GM18951 (cell line): ENCODE data around the gene SPIB.

Experiments used
- POLR2A ChIP-seq: IDR thresholded peaks from 4 replicates; pipeline ENCODE4 v1.6.1; 2011; ENCODE audit warnings: mild to moderate bottlenecking; ENCODE audit not compliant: insufficient read length, insufficient read depth; ENCODE audit errors: extremely low read depth
- in situ Hi-C: fragments of 300-500 bp; cut with MboI; formaldehyde crosslinking; loops from one replicate; pipeline ENCODE4 v1.12.0; 2022; ENCODE audit warnings: low sequenced_read_pairs, mixed read lengths, inconsistent platforms; ENCODE audit not compliant: unreplicated experiment

The SPIB gene

GRCh38 chr19:50418176-50419021, at the start of gene SPIB:
TSS of gene SPIB (plus strand) at chr19:50418938. CDS start at chr19:50418963, 25 bp downstream.
- peak; percentile 96 for TF ChIP-seq POLR2A
- in situ Hi-C loops, result no loop called here

DNA sequence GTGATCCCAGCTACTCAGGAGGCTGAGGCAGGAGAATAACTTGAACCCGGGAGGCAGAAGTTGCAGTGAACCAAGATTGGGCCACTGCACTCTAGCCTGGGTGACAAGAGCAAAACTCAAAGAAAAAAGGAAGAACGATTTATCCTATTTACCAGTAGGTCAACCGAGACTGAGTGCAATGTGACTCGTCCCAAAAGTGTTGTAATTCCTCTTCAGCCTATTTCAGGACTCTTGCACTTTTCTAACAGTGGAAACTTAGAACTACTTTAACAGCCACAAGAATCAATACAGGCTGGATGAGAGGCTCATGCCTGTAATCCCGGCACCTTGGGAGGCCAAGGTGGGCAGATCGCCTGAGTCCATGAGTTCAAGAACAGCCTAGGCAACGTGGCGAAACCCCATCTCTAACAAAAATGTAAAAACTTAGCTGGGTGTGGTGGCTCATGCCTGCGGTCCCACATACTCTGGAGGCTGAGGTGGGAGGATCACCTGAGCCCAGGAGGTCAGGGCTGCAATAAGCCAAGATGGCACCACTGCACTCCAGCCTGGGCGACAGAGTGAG, 46.7 kb upstream of the SPIB start:
- in situ Hi-C loops, result loop anchor here (10.0 to 25.0 kb wide), 2 partner anchors 93 to 415 kb away; partner anchors contain the start of gene ACP4
- TF ChIP-seq POLR2A, result no peak

DNA sequence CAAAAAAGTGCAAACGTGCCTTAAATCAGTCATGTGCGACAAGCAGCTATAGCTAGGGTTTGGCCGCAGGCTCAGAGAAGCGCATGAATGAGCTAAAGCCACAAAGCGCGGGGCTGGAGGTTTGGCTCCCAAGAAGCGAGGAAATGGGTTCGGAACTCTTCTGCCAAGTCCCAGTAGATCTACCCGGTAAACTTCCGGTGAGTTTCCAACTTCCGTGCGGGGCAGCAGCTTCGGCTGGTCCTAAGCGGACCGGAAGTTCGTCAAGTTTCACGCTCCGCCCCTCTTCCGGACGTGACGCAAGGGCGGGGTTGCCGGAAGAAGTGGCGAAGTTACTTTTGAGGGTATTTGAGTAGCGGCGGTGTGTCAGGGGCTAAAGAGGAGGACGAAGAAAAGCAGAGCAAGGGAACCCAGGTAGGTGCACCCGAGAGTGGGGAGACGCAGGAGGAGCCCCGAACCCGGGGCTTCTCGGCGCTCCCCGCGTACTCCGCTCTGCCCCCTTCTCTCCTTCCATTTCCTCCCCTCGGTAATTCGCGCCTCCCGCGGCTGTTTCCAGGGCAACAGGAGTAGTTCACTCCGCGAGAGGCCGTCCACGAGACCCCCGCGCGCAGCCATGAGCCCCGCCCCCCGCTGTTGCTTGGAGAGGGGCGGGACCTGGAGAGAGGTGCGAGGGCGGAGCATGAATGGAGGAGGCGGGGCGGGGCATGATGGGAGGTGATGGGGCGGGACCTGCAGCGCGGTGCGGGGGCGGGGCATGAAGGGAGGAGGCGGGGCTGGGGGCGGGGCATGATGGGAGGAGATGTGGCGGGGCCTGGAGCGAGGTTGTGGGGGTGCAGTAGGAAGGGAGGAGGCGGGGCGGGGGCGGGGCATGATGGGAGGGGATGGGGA, 42.3 kb upstream of the SPIB start, which contains the start of gene NR1H2:
TSS of gene NR1H2 (plus strand) at position 292 of the 885 bp plus-strand sequence. CDS start 1,149 bp downstream, outside the sequence.
- in situ Hi-C loops, result loop anchor here (10.0 kb wide), 1 partner anchor 88 kb away; no protein-coding TSS in a partner anchor
- TF ChIP-seq POLR2A, result peak; percentile 63

DNA sequence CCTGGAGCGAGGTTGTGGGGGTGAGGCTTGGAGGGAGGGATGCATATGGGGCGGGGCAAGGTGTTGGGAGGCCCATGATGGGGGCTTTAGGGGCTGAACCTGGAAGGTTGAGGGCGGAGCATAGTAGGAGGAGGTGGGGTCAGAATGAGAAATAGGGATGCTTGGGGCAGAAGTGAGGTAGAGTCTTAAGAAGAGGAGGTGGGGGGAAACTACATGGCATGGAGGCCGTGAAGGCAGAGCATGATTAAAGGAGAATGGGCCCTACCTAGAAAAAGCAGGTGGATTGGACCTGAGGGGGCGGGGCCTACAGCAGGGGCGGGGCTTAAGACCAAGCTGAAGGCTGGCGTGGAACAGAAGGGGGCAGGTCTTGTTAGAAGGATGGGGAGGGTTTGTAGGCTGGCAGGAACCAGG, 41.7 kb upstream of the SPIB start:
- in situ Hi-C loops, result loop anchor here (10.0 kb wide), 1 partner anchor 88 kb away; no protein-coding TSS in a partner anchor

GRCh38 chr19:50377517-50377916, 41.2 kb upstream of the SPIB start:
- in situ Hi-C loops, result loop anchor here (10.0 kb wide), 1 partner anchor 87 kb away; no protein-coding TSS in a partner anchor
- no peak for TF ChIP-seq POLR2A

More for the DNA sequence above, 41.7 kb upstream of the SPIB start:
- TF ChIP-seq POLR2A, result no peak

- TF ChIP-seq POLR2A, result no peak
- in situ Hi-C loops, result loop anchor here (10.0 kb wide), 1 partner anchor 86 kb away; no protein-coding TSS in a partner anchor
These were observed 40.4 kb upstream of the SPIB start for GRCh38 chr19:50378169-50378862.

DNA sequence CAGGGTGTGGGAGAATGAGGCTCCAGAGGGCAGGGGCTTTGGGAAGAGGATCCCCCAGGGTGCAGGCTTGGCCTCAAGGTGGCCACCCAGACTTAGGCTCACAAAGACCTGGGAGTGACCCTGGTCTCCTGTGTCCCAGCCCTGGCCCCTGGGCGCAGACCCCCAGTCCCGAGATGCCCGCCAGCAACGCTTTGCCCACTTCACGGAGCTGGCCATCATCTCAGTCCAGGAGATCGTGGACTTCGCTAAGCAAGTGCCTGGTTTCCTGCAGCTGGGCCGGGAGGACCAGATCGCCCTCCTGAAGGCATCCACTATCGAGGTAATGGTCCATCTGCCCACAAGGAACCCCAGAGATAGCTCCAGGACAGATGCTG, 39.9 kb upstream of the SPIB start:
- in situ Hi-C loops, result loop anchor here (10.0 kb wide), 1 partner anchor 86 kb away; no protein-coding TSS in a partner anchor
- no peak for TF ChIP-seq POLR2A

DNA sequence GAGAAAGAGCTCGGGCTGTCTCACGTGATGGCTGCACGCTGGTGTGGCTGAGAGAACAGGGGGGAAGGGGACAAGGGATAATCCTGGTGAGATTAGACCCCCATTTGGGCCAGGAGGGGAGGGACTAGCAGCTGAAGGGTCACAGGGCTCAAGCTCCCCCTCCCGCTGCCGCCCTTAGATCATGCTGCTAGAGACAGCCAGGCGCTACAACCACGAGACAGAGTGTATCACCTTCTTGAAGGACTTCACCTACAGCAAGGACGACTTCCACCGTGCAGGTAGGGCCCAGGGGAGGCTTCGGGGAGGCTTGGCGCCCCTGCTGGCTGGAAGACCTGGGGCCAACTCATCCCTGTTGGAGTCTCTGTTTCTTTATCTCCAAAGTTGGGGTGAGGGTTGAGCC, 39.1 kb upstream of the SPIB start:
- in situ Hi-C loops, result loop anchor here (10.0 kb wide), 1 partner anchor 85 kb away; no protein-coding TSS in a partner anchor
- TF ChIP-seq POLR2A, result no peak

GRCh38 chr19:50380137-50380536, 38.6 kb upstream of the SPIB start:
- in situ Hi-C loops, result no loop called here
- TF ChIP-seq POLR2A, result no peak

DNA sequence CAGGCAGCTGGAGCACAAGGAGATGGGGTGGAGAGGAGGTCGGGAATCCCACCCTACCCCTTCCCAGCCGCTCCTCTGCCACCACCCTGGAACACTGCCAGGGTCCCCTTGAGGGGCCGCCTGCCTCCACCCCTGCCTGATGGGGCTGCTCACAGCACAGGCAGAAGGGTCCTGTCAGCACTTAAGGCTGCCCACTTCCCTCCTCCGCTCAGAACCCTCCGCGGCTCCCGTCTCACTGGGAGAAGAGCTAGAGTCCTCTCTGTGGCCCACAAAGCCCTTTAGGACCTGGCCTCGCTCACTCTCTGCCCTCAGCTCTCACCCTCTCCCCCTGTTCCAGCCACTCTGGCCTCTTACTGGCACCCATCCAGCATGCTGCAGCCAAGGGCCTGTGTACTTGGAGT, 38.0 kb upstream of the SPIB start:
- in situ Hi-C loops, result no loop called here

DNA sequence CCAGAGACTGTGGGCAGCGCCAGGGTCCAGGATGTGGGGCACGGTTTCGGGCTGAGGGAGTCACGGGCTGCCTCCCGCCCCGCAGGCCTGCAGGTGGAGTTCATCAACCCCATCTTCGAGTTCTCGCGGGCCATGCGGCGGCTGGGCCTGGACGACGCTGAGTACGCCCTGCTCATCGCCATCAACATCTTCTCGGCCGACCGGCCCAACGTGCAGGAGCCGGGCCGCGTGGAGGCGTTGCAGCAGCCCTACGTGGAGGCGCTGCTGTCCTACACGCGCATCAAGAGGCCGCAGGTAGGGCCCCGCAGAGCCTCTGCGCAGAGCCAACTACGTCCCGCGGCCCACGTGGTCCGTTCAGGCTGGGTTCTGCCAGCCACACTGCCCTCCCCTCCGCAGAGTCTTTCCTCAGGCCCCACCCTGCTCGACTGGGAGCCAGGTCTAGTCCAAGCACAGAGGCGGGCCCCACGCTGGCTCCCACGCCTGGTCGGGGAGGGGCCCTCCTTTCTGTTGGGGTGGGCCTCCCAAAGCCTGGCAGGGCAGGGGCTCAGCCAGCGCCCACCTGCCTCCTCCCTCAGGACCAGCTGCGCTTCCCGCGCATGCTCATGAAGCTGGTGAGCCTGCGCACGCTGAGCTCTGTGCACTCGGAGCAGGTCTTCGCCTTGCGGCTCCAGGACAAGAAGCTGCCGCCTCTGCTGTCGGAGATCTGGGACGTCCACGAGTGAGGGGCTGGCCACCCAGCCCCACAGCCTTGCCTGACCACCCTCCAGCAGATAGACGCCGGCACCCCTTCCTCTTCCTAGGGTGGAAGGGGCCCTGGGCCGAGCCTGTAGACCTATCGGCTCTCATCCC, 36.6 kb upstream of the SPIB start:
- in situ Hi-C loops, result no loop called here
- TF ChIP-seq POLR2A, result no peak

More for the DNA sequence above, 38.0 kb upstream of the SPIB start:
- TF ChIP-seq POLR2A, result no peak
